GM19043 (cell line): ENCODE measurements around the gene ANAPC1.
"Not testable (repeated sequence)": the region's sequence is repeated elsewhere in the genome, so short reads cannot be mapped to it uniquely, and the experiment has no call there.

Source experiments
- ATAC-seq: cut with Tn5 transposase; IDR thresholded peaks from one replicate; pipeline ENCODE4 v1.9.1; 2021; ENCODE audit warnings: low read depth; ENCODE audit not compliant: unreplicated experiment

The ANAPC1 gene, protein sequence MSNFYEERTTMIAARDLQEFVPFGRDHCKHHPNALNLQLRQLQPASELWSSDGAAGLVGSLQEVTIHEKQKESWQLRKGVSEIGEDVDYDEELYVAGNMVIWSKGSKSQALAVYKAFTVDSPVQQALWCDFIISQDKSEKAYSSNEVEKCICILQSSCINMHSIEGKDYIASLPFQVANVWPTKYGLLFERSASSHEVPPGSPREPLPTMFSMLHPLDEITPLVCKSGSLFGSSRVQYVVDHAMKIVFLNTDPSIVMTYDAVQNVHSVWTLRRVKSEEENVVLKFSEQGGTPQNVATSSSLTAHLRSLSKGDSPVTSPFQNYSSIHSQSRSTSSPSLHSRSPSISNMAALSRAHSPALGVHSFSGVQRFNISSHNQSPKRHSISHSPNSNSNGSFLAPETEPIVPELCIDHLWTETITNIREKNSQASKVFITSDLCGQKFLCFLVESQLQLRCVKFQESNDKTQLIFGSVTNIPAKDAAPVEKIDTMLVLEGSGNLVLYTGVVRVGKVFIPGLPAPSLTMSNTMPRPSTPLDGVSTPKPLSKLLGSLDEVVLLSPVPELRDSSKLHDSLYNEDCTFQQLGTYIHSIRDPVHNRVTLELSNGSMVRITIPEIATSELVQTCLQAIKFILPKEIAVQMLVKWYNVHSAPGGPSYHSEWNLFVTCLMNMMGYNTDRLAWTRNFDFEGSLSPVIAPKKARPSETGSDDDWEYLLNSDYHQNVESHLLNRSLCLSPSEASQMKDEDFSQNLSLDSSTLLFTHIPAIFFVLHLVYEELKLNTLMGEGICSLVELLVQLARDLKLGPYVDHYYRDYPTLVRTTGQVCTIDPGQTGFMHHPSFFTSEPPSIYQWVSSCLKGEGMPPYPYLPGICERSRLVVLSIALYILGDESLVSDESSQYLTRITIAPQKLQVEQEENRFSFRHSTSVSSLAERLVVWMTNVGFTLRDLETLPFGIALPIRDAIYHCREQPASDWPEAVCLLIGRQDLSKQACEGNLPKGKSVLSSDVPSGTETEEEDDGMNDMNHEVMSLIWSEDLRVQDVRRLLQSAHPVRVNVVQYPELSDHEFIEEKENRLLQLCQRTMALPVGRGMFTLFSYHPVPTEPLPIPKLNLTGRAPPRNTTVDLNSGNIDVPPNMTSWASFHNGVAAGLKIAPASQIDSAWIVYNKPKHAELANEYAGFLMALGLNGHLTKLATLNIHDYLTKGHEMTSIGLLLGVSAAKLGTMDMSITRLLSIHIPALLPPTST (N-terminal part only)

GRCh38 chr2:111883661-111884591 is at the start of gene ANAPC1:
Gene ANAPC1, minus strand, starts transcription at chr2:111884193. Its CDS starts 3,368 bp downstream, at chr2:111880825.
- peak; percentile 77 for ATAC-seq

DNA sequence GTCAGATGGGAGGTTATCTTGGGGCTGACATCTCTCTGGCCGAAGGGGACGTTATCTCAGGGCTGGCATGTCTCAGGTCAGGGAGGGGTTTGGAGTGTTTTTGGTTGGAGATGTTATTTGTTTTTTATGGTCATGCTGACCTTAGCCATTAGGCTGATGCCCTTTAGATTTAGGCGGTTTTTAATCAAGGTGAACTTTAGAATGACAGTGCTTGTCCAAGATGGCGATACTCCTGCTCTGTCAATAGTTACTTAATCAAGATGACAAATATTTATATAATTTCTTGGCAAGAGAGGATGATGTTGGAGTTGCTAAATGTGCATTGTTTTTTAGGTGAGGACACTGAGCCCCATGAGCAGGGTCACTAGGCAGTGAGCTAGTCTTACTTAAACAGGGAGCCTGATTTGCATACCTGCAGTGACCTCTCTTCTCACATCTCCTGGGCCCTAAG is 48.9 kb upstream of the ANAPC1 start:
- ATAC-seq = no peak

GRCh38 chr2:111930875-111931274 is 46.9 kb upstream of the ANAPC1 start:
- ATAC-seq = no peak

DNA sequence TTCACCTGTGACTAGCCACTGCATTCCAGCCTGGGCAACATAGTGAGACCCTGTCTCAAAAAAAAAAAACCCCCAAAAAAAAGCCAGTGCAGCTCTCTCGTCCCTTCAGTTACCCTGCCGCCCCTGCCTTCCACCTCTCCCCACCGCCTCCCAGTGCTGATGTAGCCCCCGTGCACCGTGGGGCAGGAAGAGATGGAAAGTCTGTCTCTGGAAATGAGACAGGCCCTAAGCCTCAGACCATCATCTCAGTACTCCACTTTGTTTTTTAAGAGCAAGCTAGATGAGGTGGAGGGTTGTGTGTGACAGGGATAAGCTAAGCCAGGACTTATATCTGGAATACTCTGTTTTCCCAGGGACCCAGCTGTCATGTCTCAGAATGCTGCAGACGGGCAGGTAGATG is 46.4 kb upstream of the ANAPC1 start:
- no peak for ATAC-seq

- ATAC-seq = no peak
Observed at GRCh38 chr2:111927723-111928122, 43.7 kb upstream of the ANAPC1 start.

GRCh38 chr2:111924617-111925107 is 40.7 kb upstream of the ANAPC1 start:
- ATAC-seq = no peak

- ATAC-seq = no peak
Observed at GRCh38 chr2:111923276-111923804, 39.3 kb upstream of the ANAPC1 start.

DNA sequence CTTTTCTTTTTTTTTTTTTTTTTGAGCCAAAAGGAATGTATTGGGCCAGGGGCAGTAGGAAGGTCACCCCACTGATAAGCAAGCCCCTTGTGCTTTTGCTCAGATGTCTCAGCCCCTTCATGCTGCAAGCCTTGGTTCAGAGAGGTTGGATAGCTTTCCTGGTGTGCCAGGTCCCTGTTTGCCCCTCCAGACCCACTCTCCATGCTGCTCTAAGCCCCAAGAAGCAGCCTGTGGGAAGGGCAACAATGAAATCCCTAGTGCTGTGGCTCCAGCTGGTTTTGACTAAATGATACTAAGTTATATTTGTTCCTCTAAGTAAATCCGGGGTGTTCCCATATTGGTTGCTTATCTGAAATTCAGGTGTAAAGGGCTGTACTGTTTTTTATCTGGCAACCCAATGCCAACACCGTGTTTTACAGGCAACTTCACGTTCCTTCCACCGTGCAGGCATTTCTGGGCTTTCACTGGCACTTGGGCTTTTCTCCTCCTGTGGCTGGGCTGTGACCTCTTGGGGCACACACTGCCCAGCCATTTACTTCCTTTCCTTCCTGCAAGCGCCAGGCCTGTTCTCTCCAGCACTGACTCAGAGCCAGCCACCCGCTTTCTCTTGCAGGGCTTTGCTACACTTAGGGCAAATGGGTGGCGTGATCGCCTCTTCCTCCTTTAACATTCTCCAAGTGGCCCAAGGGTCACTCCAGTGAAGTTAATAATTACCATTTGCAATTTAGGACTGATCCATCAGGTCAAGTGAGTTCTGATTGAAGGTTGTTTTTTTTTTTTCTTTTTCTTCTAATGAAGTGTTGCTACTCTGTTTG is 36.0 kb upstream of the ANAPC1 start:
- ATAC-seq = no peak

- no peak for ATAC-seq
Observed at GRCh38 chr2:111919365-111919764, 35.4 kb upstream of the ANAPC1 start.

DNA sequence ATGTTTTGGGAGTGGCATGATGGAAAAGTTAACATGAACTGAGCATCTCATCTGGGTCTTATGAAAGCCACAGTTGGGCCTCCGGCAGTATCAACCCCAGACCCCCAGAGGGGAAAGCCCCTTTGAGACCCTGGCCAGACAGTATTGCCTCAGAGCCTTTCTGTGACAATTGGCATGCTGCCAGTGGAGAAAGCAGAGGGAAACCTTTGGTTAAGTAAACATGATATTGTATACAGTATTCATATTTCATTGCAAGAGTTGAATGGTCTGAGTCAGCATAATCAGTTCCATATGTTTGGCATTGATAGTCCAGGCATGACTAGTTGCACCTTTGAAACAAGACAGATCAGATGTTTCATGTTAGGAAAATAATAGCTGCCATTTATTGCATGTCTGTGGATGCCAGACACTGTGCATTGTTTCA is 34.4 kb upstream of the ANAPC1 start:
- ATAC-seq = no peak

GRCh38 chr2:111917106-111917505 is 33.1 kb upstream of the ANAPC1 start:
- ATAC-seq = no peak

GRCh38 chr2:111912547-111912946 is 28.6 kb upstream of the ANAPC1 start:
- no peak for ATAC-seq

DNA sequence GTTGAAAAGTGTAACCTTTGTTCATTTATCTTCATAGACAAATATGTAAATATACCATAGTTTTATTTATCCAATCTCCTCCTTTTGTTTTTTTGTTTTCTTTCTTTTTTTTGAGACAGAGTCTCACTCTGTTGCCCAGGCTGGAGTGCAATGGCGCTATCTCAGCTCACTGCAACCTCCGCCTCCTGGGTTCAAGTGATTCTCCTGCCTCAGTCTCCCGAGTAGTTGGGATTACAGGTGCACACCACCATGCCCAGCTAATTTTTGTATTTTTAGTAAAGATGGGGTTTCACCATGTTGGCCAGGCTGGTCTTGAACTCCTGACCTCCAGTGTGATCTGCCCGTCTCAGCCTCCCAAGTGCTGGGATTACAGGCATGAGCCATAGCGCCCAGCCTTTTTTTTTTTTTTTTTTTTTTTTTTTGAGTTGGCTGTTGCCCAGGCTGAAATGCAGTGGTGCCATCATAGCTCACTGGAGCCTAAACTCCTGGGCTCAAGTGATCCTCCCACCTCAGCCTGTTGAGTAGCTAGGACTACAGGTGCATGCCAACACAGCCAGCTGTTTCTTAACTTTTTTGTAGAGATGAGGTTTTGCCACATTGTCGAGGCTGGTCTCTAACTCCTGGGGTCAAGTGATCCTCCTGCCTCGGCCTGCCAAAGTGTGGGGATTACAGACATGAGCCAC is 27.4 kb upstream of the ANAPC1 start:
- ATAC-seq = not testable (repeated sequence)

GRCh38 chr2:111910609-111911277 is 26.8 kb upstream of the ANAPC1 start:
- no peak for ATAC-seq

- ATAC-seq = not testable (repeated sequence)
Observed at GRCh38 chr2:111909997-111910396, 26.0 kb upstream of the ANAPC1 start.

DNA sequence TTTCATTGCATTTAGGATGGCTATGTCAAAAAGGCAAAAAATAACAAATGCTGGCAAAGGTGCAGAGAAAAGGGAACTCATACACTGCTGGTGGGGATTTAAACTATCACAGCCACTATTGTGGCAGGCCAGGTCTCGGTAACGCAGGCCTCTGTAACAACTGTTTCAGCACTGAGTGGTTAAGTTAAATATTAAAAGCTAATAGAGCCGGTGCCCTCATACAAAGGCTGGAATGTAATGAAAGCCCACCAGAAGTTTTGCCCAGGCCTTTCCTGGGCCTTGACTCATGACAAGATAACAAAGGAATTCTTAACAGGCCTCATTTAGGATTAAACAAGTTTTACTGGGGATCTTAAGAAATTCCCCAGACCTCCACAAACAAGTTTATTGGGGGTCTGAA is 25.1 kb upstream of the ANAPC1 start:
- ATAC-seq = no peak

DNA sequence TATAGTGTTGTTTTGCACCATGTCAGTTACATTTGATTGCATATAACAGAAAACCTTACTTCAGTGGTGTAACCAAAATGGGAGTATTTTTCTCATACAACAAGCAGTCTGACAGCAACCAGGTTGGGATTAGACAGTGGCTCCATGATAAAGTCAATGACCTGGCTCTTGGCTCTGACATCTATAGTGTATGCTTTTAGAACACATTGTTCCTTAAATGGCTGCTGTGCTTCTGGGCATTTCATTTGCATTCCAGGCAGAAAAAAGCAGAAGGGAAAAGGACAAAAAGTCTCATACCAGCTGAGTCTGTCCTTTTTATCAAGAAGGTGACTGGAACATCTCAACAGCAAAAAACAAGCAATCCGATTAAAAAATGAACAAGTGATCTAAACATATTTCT is 24.6 kb upstream of the ANAPC1 start:
- ATAC-seq = no peak
